HG02943 (cell line): Measurements from ENCODE around the gene C11orf21.
"Not testable (repeated sequence)": the region's sequence is repeated elsewhere in the genome, so short reads cannot be mapped to it uniquely, and the experiment has no call there.

Experiments used
- ATAC-seq: cut with Tn5 transposase; IDR thresholded peaks from one replicate; pipeline ENCODE4 v1.9.1; 2021; ENCODE audit warnings: mild to moderate bottlenecking, low read depth, moderate library complexity; ENCODE audit not compliant: unreplicated experiment

Gene C11orf21

GRCh38 chr11:2298795-2299761, 2.6 kb downstream of the C11orf21 start:
- ATAC-seq: no peak

DNA sequence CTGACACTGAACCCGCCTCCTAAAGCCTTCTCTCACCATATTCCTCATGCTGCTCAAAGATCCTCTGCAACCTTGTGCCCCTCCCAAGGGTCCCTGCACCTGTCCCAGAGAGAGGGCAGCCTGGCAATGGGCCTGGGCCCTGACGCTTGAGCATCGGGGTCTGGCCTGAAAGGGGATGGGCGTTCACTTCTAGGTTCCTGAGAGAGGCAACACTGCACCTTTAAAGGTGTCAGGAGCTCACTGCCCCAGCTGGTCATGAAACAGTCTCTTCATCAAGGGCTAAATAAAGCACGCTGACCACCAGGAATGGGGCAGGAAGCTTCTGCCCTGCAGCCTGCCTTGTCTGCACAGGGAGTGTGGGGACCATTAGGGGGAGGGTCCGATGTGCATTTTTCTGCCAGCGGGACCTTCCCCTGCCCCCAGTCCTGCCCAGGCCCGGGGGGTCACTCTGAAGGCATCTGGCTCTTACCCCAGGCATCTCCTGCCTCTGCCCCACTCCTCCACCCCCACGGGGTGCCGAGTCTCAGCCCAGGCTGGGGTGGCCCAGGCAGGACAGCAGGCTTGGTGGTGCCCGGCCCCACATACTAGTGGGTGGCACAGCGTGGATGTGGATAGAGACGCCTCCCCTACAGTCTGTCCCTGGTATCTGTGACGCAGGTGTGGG, 3.5 kb downstream of the C11orf21 start:
- no peak for ATAC-seq

GRCh38 chr11:2297623-2298030, 4.1 kb downstream of the C11orf21 start:
- ATAC-seq: no peak

DNA sequence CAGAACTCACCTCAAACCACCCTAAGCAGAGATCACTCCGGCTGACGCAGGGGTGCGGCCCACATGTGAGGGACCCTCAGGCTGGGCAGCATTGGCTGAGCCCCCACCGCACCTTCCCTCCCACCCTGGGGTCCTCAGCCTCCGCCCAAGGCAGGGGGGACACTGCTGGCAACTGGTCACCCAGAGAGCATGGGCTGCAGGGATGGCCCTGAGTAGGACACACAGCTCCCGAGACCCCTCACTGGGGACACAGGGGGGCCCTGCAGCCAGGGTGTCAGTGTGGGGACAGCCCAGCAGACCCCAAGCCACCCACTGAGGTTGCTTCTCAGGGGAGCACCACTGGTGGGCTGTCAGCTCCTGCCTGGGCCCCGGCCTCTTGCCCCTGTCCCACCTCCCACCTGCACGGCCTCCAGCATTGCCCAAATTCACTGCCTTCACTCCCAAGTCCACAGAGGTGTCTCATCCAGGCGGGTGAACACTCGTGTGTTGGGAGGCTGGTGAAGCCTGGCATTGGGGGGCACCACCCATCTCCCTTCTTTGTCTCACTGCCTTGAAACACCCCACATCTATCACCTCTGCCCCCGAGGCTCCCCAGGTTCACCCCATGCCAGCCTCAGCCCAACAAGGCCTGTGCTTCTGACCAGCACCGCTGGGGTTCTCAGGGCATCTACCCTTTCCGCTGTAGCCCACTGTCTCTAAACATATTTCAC, 4.7 kb downstream of the C11orf21 start:
- ATAC-seq: no peak

DNA sequence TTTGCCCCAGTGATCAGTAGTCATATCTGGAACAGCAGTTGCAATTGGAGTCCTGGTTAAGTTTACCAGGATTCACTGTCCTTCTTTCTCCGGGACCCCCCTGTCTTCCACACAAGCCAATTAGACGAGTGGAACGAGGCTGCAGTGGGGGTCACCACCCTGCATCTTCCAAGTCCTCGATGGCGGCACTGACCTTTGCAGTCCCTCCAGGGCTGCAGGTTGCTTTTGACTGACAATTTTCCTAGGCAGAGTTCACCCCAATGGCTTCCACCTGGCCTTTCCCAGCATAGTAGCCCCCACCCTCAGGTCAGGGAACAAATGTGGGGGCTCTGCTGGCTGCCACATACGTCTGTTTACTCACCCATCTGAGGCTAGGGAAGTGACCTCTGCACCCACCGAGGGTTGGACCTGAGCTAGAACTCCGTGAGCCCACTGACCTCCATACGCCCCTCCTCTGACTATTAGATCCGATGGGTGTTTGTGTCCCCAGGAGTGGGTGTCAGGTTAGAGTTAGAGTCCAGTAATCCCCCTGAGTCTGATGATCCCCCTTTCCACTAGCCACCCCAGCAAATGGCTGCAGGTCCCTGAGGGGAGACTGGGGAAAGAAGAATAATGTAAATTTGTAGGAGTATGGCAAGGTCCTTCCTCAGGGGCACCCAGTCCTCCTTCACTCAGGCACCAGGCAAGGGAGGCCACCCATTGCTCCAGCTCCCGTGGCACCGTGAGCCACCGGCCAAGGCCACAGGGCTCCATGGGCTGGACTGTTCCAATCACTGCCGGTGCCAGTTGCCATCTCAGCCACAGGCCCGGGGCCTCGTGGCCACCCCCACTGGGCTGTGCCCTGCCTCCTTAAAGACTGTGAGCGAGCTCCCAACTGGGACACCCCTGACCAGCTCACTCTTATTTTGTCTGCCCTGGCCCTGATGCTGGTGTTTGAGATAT, 5.5 kb downstream of the C11orf21 start:
- no peak for ATAC-seq

DNA sequence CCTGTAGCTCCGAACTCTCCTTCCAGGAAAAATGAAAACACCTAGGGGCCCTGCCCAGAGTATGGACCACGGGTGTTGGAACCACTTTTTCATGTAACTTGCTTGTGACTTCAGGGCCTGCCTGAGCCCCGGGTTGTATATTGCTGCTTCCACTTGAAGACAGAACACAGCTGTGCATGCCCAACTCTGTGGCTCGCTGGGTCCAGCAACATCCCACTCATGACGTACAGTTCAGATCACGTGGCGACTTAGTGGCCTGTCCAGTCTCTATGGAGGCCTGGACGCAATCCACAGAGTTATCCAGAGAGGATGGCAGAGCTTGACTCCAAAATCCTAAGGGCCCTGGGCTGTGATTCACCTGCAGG, 6.8 kb downstream of the C11orf21 start:
- ATAC-seq: no peak

DNA sequence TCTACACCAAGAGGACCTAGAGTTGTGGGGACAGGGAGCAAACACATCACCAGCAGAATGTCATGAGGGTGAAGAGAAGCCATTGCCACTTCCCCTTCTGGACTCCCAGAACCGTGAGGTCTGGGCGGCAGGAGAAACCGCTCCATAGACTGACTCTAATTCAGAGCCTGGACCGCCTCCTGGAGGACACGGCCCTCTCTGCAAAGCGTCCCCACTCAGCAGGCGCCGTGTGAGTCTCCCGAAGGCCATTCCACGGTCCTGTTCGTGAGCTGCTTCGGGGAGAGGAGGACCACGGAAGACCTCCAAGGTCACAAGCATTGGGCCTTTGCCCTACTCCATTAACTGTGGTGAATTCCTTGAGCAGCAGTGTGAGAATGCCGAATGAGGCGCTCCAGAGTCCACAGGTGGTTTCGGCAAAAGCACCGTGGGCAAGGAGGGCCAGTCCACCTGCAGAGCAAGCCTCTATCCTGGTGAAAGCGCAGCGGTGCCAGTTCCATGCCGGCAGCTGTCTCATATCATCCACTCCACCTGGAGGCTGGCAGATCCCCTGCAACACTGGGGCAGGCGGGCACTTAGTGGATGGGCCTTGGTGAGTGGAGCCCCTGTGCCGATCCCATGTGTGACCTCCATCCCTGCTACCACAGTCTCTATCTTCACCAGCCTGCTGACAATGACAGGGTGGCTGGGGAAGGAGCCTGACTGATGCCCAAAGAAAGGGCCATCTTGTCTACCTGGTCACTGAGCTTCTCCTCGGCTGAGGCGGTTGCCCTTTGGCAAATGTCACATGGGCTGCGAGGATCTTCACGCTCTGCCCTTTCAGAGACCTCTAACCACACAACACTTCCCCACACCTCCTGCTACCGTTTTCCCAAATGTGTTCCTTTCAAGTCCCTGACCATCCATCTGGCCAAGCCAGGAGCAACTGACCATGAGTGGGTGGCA, 7.5 kb downstream of the C11orf21 start:
- no peak for ATAC-seq

DNA sequence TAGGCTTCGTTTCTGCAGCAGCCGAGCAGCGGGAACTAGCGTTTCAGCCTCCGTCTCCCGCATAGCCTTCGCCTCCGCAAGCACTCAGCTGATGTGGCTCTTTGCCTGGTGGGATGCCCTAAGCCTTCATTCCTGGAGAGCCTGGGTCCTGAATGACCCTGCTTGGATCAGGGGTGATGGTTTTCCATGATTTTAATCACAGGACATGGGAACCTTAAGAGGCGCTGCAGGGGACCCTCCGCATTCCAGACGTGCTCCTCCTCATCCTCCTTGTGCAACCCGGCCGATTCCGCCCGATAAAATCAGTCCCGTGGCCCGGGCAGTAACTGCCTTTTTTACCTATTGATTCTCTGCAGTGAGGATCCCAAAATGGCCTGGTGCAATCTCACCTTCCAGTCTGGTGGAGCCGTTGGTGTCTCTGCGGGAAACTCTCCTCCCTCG, 8.2 kb downstream of the C11orf21 start:
- ATAC-seq: no peak

GRCh38 chr11:2290351-2290841, 11.3 kb downstream of the C11orf21 start:
- ATAC-seq: no peak

- ATAC-seq: no peak
These were observed 11.9 kb downstream of the C11orf21 start for GRCh38 chr11:2289859-2290258.

DNA sequence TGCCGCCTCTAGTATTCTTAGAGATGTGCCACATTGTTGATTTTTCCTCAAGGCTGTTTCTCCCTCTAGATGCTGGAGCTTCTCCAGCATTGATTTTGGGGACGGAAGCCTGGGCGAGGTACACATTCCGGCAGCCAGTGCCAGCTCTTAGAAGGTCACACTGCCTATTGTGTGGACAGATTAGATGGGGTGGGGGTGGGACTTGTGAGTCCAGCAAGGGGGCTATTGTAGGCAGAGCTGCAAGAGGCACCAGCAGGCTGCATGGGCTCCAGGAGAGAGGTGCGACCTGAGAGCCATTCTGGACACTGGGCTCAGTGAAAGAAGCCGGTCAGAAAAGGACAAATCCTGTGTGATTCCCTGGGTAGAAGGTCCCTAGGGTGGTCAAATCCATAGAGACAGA, 12.4 kb downstream of the C11orf21 start:
- ATAC-seq: no peak

GRCh38 chr11:2287091-2287490, 14.6 kb downstream of the C11orf21 start:
- ATAC-seq: no peak

DNA sequence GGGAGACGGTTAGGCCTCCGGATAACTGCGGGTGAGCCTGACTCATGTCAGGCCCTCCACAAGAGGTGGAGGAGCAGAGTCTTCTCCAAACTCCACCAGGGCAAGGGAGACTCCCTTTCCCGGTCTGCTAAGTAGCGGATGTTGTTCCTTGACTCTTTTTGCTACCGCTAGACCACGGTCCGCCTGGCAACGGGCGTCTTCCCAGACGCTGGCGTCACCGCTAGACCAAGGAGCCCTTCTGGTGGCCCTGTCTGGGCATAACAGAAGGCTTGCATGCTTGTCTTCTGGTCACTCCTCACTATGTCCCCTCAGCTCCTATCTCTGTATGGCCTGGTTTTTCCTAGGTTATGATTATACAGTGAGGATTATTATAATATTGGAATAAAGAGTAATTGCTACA, 15.4 kb downstream of the C11orf21 start:
- not testable (repeated sequence) for ATAC-seq

DNA sequence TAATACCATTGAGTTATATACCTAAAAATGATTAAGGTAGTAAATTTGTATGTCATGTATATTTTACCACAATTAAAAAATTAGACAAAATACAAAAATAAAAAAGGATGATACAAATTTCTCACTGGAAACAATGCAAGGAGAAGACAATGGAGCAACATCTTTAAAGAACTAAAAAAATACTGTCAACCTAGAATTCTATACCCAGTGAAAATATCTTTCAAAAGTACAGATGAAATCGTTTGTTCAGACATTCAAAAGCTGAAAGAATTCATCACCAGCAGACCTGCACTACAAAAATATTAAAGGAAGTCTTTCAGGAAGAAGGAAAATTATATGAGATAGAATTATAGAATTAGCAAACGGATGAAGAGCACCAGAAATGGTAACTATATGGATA, 21.5 kb downstream of the C11orf21 start:
- no peak for ATAC-seq

DNA sequence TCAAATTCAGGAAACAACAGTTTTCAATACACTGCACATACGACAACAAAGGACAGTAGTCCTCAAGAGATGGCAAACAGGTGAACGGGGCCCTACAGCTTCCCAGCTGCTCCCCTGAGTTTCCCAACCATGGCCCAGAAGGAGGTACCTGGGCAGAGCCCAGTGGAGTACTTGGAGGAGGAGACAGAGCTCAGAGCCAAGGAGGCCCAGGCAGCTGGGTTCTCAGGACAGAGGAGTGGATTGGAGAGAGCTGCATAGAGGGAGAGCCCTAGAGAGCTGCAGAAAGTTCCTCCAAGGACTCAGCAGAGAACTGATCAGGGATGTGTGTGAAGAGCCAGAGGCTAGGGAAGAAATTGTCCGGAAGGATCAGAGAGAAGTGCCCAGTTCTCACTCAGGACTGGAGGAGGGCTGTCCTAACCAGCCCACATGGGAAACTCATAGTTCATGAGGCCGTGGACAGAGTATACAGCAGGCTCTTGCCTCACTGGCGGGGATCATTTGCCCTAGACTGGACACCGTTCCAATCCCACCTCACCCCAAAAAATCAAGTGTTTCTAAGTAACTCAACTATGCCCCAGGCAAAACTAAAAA, 23.7 kb downstream of the C11orf21 start:
- no peak for ATAC-seq

GRCh38 chr11:2277008-2277346, 24.7 kb downstream of the C11orf21 start:
- no peak for ATAC-seq

GRCh38 chr11:2276280-2277007, 25.3 kb downstream of the C11orf21 start:
- no peak for ATAC-seq
